ENCODE data around the gene TSC22D2.

The TSC22D2 gene

DNA sequence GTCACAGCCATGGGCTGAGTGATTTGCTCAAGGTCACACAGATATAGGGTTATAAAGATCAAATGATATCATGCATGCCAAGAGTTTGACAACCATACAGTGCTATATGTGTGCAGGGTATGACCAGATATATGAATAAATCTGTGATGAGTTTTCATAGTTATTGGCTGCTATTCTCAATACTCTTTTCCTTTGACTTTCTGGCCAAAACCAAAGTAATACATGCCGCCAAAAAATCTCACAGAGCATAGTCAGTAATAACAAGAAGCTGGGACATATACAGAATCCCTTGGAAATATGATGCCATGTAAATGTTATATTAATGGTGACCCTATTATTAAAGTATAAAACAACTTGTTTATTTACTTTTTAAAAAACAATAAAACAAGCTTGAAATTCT is 11.6 kb upstream of the TSC22D2 start:
- DNase-seq (ENCODE audit: insufficient read length, low spot score) (no peak), FAIRE-seq (no peak)
- TF ChIP-seq, protein P1, sequence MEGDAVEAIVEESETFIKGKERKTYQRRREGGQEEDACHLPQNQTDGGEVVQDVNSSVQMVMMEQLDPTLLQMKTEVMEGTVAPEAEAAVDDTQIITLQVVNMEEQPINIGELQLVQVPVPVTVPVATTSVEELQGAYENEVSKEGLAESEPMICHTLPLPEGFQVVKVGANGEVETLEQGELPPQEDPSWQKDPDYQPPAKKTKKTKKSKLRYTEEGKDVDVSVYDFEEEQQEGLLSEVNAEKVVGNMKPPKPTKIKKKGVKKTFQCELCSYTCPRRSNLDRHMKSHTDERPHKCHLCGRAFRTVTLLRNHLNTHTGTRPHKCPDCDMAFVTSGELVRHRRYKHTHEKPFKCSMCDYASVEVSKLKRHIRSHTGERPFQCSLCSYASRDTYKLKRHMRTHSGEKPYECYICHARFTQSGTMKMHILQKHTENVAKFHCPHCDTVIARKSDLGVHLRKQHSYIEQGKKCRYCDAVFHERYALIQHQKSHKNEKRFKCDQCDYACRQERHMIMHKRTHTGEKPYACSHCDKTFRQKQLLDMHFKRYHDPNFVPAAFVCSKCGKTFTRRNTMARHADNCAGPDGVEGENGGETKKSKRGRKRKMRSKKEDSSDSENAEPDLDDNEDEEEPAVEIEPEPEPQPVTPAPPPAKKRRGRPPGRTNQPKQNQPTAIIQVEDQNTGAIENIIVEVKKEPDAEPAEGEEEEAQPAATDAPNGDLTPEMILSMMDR (IDR thresholded peaks at IDR 0.05; ENCODE audit: insufficient read depth, missing control alignments), result no peak

DNA sequence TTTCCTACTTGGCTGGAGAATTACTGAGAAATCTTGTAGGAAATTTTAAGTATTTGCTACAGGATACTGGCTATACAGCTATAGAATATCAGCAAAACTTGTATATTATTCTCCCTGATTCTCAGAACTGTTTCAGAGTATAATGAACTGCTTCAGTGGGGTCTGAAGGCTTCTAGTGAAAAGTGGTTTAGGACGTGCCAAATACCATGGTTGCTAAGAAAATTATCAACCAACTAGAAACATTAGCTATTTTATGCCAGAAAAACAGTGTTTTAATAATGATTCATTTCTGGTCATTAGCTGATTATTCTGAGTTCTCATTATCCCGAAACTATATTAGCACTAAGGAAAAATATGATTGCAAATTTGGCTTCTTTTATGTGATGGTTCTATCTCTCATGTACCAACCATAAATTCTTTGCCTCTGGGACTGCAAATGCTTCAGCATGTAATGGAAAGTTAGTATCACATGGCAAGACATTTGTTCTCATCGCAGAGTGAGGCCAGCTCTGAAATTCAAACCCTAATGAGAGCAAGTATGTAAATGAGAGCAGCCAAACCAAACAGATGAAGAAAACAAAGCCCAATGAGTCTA is 11.0 kb upstream of the TSC22D2 start:
- TF ChIP-seq, protein P1 (IDR thresholded peaks at IDR 0.05; ENCODE audit: insufficient read depth, missing control alignments), result no peak
- no peak for DNase-seq (ENCODE audit: insufficient read length, low spot score)
- no peak for FAIRE-seq

DNA sequence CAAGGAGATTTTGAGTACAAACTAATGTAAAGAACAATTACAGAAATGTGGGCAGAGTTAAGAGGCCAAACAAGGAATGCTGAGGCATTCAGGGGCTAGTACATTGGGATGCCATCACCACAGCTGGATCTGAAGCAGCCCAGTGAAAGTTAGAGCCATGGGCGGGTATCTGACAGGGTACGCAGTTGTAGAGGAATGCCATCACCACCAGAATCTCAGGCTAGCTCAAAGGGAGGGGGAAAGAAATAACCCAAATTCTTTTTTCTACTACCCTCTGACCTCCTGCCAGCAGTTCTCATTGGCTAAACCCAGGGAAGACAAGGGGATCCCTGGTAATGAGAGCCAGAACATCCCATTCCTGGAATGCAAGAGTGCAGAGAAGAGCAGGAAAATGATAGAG is 9.0 kb upstream of the TSC22D2 start:
- DNase-seq (ENCODE audit: insufficient read length, low spot score), result no peak
- FAIRE-seq, result no peak

DNA sequence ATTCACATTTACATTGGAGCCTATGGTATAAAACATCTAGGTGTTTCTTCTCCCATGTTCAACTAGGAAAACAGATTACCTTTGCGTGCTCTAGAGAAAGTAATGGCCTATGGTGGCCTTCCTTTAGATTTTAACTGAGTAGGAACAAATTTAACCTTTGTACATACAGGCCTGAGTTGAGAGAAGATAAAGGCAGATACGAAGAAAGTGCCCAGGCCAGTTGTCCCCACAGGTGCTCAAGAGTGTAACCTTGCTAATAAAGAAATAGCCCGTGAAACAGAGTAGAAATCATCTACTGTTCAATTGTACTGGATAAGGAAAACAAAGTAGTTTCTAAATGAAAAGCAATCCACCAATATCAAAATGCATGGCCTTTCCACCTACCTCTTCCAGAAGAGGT is 6.8 kb upstream of the TSC22D2 start:
- DNase-seq (ENCODE audit: insufficient read length, low spot score) (no peak), FAIRE-seq (no peak)
- TF ChIP-seq, protein P1 (IDR thresholded peaks at IDR 0.05; ENCODE audit: insufficient read depth, missing control alignments), result no peak

More for the DNA sequence above, 9.0 kb upstream of the TSC22D2 start:
- TF ChIP-seq, protein P1 (IDR thresholded peaks at IDR 0.05; ENCODE audit: insufficient read depth, missing control alignments), result no peak

DNA sequence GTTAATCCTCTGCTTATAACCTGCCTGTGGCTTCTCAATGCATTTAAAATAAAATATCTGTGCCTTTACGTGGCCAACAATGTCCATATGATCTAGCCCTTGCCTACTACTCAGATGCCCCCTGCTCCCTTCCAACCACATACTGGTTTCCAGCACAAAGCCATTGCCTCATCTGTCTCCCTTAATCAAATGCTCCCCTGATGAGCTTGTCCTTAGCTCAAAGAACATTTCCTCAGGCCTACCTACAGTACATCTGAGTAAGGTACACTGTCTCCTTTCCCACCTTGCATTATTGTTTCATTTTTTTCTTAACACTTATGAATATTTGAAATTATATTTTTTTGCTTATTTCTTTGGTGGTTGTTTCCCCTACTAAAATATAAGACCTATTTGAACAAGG is 5.9 kb upstream of the TSC22D2 start:
- TF ChIP-seq, protein P1 (IDR thresholded peaks at IDR 0.05; ENCODE audit: insufficient read depth, missing control alignments), result no peak
- FAIRE-seq (no peak), DNase-seq (ENCODE audit: insufficient read length, low spot score) (no peak)

DNA sequence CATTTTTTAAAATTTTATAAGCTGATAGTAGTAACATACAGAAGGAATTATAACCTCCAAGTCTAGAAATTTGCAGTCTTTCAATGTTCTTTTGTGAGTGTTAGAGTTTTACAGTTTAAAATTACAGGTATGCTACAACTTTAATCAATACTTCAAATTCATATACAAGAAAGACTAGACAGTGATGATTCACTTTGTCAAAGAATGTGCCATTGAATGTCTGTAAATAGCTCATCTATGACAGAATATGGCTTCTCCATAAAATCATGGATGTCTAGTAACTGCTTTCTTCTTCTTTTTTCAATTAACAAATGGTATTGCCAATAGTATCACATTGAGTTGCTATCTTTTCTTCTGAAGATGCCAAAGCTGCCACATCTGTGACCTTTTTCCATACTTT is 4.1 kb upstream of the TSC22D2 start:
- no peak for FAIRE-seq
- TF ChIP-seq, protein P1 (IDR thresholded peaks at IDR 0.05; ENCODE audit: insufficient read depth, missing control alignments), result no peak
- DNase-seq (ENCODE audit: insufficient read length, low spot score), result no peak

DNA sequence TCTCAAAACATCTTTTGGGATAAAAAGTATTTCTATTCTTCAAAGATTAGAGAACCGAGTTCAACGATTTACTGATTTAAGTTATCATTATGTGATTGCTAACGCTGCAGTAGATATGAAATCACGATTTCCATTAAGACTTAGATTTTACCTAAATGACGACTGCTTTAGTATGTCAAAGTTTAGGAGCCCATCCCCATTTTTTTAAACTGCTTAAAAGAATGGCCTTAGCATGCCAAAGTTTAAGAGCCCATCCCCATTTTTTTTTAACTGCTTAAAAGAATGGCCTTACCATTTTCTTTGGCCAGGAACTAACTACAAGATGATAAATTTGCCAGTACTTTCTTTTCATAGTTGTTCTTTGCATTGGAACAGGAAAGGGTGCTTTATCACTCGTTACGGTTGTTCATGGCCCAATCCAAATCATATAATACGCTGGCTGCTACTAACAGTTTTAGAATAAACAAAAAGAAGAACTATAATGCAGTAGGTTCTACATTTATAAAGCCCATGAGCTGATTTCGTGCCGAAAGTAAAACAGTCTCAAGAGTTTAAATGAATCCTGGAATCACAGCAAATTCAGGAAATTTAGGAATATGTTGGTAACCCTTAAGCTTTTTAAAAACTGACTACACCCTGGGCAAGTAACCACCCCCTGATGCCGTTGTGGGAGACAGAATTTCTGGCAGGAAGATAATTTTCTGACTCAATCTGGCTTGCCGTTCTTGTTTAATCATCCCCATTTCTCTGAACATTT is 869 bp upstream of the TSC22D2 start:
- DNase-seq (ENCODE audit: insufficient read length, low spot score), result no peak
- no peak for FAIRE-seq
- TF ChIP-seq, protein P1 (IDR thresholded peaks at IDR 0.05; ENCODE audit: insufficient read depth, missing control alignments), result no peak
